HG02885 (cell line): ENCODE results near the gene CLEC9A.
A peak's percentile ranks its signal among the peaks of the same experiment; 100 is the strongest.
"Not testable (repeated sequence)": the region's sequence is repeated elsewhere in the genome, so short reads cannot be mapped to it uniquely, and the experiment has no call there.

Experiments
- ATAC-seq: cut with Tn5 transposase; IDR thresholded peaks from one replicate; pipeline ENCODE4 v1.9.1; 2021; ENCODE audit warnings: mild to moderate bottlenecking; ENCODE audit not compliant: unreplicated experiment, poor library complexity

CLEC9A gene

GRCh38 chr12:10030446-10030845, at the start of gene CLEC9A:
Gene CLEC9A, plus strand, starts transcription at chr12:10030682. Its CDS starts 22,006 bp downstream, at chr12:10052688.
- no peak for ATAC-seq

- no peak for ATAC-seq
Measured at GRCh38 chr12:9991876-9992275, 38.6 kb upstream of the CLEC9A start.

- no peak for ATAC-seq
Measured at GRCh38 chr12:9992296-9992695, 38.2 kb upstream of the CLEC9A start.

GRCh38 chr12:9999016-9999415, 31.5 kb upstream of the CLEC9A start, which contains the start of gene CLEC1B:
Gene CLEC1B, minus strand, starts transcription at chr12:9999121. Its CDS starts 21 bp downstream, at chr12:9999100.
- ATAC-seq: no peak

- no peak for ATAC-seq
Measured at GRCh38 chr12:10001171-10001776, 29.2 kb upstream of the CLEC9A start.

GRCh38 chr12:10012630-10013330, 17.7 kb upstream of the CLEC9A start:
- no peak for ATAC-seq

- no peak for ATAC-seq
Measured at GRCh38 chr12:10015450-10015849, 15.0 kb upstream of the CLEC9A start.

- ATAC-seq: no peak
Measured at GRCh38 chr12:10016881-10017280, 13.6 kb upstream of the CLEC9A start.

- ATAC-seq: no peak
Measured at GRCh38 chr12:10018386-10018785, 12.1 kb upstream of the CLEC9A start.

GRCh38 chr12:10021342-10021741, 9.1 kb upstream of the CLEC9A start:
- no peak for ATAC-seq

- no peak for ATAC-seq
Measured at GRCh38 chr12:10025236-10025635, 5.2 kb upstream of the CLEC9A start.

GRCh38 chr12:10026666-10027065, 3.8 kb upstream of the CLEC9A start:
- not testable (repeated sequence) for ATAC-seq

- no peak for ATAC-seq
Measured at GRCh38 chr12:10027311-10027710, 3.2 kb upstream of the CLEC9A start.

- no peak for ATAC-seq
Measured at GRCh38 chr12:10027721-10028120, 2.8 kb upstream of the CLEC9A start.

GRCh38 chr12:10031321-10031720, 839 bp downstream of the CLEC9A start:
- no peak for ATAC-seq

GRCh38 chr12:10031771-10032175, 1.3 kb downstream of the CLEC9A start:
- no peak for ATAC-seq

GRCh38 chr12:10033783-10034545, 3.5 kb downstream of the CLEC9A start:
- no peak for ATAC-seq

GRCh38 chr12:10042167-10042566, 11.7 kb downstream of the CLEC9A start:
- ATAC-seq: no peak

GRCh38 chr12:10048526-10048925, 18.0 kb downstream of the CLEC9A start:
- no peak for ATAC-seq

GRCh38 chr12:10052193-10052913, 21.9 kb downstream of the CLEC9A start:
- peak; percentile 50 for ATAC-seq

GRCh38 chr12:10058387-10058786, 27.9 kb downstream of the CLEC9A start:
- no peak for ATAC-seq
